NCI-H460 (cell line): ENCODE results near the gene TLR1. TPM values are rescaled to one million over a fixed set of nuclear protein-coding genes. Genes with fewer than 3 reads are reported as not detected.
A peak's percentile ranks its signal among the peaks of the same experiment; 100 is the strongest.
"Not testable (repeated sequence)": the region's sequence is repeated elsewhere in the genome, so short reads cannot be mapped to it uniquely, and the experiment has no call there.

Experiments used
- DNase-seq: peaks from one replicate; pipeline ENCODE4 v3.0.0-alpha.2; 2016; ENCODE audit warnings: low read depth; ENCODE audit errors: extremely low read depth
- total RNA-seq: library from RNA; depleted of rRNA; stranded (reverse); fragments of >200 nt; shearing (Covaris generic); gene quantifications from 2 replicates; pipeline ENCODE4 v1.2.3, GENCODE V29; 2014

Gene TLR1
- total RNA-seq, 1 experiment from 2014 or later = 3.6 TPM

GRCh38 chr4:38811297-38811696, 6.7 kb upstream of the TLR1 start:
- no peak for DNase-seq

GRCh38 chr4:38807462-38807861, 2.9 kb upstream of the TLR1 start:
- not testable (repeated sequence) for DNase-seq

- DNase-seq = not testable (repeated sequence)
Observed at GRCh38 chr4:38806251-38806650, 1.7 kb upstream of the TLR1 start.

- DNase-seq = no peak
Observed at GRCh38 chr4:38805530-38806145, 1.0 kb upstream of the TLR1 start.

GRCh38 chr4:38803833-38804653, 548 bp downstream of the TLR1 start:
- DNase-seq = no peak

- no peak for DNase-seq
Observed at GRCh38 chr4:38802561-38803355, 1.8 kb downstream of the TLR1 start.

- no peak for DNase-seq
Observed at GRCh38 chr4:38800961-38801450, 3.6 kb downstream of the TLR1 start.

- DNase-seq = no peak
Observed at GRCh38 chr4:38800366-38800765, 4.2 kb downstream of the TLR1 start.

GRCh38 chr4:38795087-38795486, 9.5 kb downstream of the TLR1 start:
- no peak for DNase-seq

GRCh38 chr4:38794051-38794450, 10.5 kb downstream of the TLR1 start:
- DNase-seq = no peak

GRCh38 chr4:38791010-38791409, 13.6 kb downstream of the TLR1 start:
- DNase-seq = no peak

GRCh38 chr4:38788317-38788716, 16.3 kb downstream of the TLR1 start:
- no peak for DNase-seq

- DNase-seq = no peak
Observed at GRCh38 chr4:38787693-38788092, 16.9 kb downstream of the TLR1 start.

GRCh38 chr4:38785901-38786402, 18.6 kb downstream of the TLR1 start:
- no peak for DNase-seq

GRCh38 chr4:38785041-38785790, 19.4 kb downstream of the TLR1 start:
- DNase-seq = no peak

GRCh38 chr4:38784141-38784540, 20.4 kb downstream of the TLR1 start:
- no peak for DNase-seq

- no peak for DNase-seq
Observed at GRCh38 chr4:38783109-38783460, 21.5 kb downstream of the TLR1 start.

GRCh38 chr4:38782452-38783108, 22.0 kb downstream of the TLR1 start, which contains the start of gene TLR10:
Gene TLR10 (minus strand): TSS chr4:38782990. CDS start chr4:38775590, 7,400 bp downstream.
- DNase-seq = peak; percentile 15

GRCh38 chr4:38781854-38782261, 22.7 kb downstream of the TLR1 start:
- DNase-seq = no peak
